ENCODE measurements around the gene KIF21B.

DNA sequence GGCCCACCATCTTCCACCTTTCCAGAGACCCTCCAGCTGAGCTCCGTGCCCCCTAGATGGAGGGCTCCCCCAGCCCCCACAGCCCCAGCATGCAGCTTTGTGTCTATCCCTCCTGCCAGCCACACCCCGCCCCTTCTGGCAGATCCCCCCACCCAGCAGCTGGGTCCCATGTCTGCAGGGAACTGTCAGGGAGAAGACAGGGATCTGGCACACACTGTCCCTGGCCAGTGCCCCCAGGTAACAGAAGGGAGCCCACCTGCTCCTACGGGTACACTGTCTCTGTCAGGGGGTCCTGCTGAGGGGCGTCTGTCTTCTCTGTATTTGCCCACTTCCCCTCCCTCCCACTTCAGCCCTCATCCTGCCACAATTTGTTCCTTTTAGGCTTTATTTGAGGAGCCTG, 11.2 kb upstream of the KIF21B start:
- TF ChIP-seq NFRKB (IDR thresholded peaks at IDR 0.05) (no peak), SUZ12 (IDR thresholded peaks at IDR 0.05) (no peak), BHLHE40 (IDR thresholded peaks at IDR 0.05; ENCODE audit: borderline replicate concordance) (no peak), L3MBTL2 (conservative IDR thresholded peaks at IDR 0.05) (no peak), ZNF384 (IDR thresholded peaks at IDR 0.05) (no peak), ARNT (IDR thresholded peaks at IDR 0.05) (no peak), TARDBP (IDR thresholded peaks at IDR 0.05) (no peak), ELF4 (IDR thresholded peaks at IDR 0.05) (no peak), FOXK2 (IDR thresholded peaks at IDR 0.05) (no peak), SP1 (IDR thresholded peaks at IDR 0.05) (no peak), FOXM1 (IDR thresholded peaks at IDR 0.05; ENCODE audit: borderline replicate concordance) (no peak)
- TF ChIP-seq, protein P1, sequence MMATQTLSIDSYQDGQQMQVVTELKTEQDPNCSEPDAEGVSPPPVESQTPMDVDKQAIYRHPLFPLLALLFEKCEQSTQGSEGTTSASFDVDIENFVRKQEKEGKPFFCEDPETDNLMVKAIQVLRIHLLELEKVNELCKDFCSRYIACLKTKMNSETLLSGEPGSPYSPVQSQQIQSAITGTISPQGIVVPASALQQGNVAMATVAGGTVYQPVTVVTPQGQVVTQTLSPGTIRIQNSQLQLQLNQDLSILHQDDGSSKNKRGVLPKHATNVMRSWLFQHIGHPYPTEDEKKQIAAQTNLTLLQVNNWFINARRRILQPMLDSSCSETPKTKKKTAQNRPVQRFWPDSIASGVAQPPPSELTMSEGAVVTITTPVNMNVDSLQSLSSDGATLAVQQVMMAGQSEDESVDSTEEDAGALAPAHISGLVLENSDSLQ (IDR thresholded peaks at IDR 0.05), result no peak

All from HEK293T (cell line).